GM12872 (cell line): ENCODE measurements around the gene EMP1.

Experiments
- TF ChIP-seq, protein P1 (sequence below): IDR thresholded peaks from 3 replicates; pipeline ENCODE4 v1.5.1; 2011; ENCODE audit warnings: low read depth, mild to moderate bottlenecking, low read length, moderate library complexity; ENCODE audit not compliant: insufficient read depth

Gene EMP1

DNA sequence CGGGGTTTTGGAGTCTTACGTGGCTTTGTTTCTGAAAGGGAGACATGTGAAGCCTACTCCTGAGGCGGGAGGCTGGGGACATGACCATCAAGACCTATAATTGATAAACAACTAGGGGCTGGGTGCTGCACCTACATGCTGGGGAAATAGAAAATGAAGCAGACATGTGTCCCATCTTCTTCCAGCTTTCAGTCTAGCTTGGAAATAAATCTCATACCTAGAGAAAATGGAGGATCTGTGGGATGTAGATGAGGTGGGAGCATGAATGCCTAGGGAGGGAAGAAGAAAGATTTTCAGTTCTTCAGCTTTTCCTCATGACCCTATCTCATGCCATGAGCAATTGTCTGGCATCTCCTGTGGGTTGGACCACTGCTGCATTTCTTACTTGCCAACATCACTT is 22.1 kb downstream of the EMP1 start:
- TF ChIP-seq, protein P1, sequence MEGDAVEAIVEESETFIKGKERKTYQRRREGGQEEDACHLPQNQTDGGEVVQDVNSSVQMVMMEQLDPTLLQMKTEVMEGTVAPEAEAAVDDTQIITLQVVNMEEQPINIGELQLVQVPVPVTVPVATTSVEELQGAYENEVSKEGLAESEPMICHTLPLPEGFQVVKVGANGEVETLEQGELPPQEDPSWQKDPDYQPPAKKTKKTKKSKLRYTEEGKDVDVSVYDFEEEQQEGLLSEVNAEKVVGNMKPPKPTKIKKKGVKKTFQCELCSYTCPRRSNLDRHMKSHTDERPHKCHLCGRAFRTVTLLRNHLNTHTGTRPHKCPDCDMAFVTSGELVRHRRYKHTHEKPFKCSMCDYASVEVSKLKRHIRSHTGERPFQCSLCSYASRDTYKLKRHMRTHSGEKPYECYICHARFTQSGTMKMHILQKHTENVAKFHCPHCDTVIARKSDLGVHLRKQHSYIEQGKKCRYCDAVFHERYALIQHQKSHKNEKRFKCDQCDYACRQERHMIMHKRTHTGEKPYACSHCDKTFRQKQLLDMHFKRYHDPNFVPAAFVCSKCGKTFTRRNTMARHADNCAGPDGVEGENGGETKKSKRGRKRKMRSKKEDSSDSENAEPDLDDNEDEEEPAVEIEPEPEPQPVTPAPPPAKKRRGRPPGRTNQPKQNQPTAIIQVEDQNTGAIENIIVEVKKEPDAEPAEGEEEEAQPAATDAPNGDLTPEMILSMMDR: no peak

DNA sequence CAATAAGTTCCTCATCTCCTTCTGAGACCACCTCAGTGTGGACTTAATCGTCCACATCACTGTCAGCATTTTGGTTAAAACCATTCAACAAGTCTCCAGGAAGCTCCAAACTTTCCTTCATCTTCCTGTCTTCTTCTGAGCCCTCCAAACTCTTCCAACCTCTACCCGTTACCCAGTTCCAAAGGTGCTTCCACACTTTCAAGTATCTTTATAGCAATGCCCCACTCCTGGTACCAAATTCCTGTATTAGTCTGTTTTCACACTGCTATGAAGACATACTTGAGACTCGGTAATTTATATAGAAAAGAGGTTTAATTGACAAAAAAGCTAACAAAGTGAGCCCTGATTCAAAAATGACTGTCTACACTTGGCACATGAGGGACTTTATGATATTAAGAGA is 22.8 kb downstream of the EMP1 start:
- TF ChIP-seq, protein P1: no peak

DNA sequence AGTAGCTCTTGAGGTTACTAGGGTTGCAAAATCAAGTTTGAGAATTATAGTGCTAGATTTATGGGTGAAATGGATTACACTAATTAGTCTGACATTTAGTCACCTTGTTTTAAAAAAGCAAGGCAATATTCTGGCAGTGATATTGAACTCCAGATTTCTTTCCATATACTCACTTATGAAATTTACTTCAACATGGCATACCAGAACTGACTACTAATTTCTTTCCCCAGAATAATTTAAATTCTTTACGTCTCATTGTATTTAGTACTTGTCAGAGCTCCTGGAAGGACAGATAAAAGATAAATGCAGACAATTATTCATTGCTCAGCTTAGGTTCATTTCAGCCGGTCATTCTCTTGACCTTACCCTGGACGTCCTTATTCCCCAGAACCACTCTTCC is 24.3 kb downstream of the EMP1 start:
- TF ChIP-seq, protein P1: no peak

- TF ChIP-seq, protein P1: no peak
These were observed 25.6 kb downstream of the EMP1 start for GRCh38 chr12:13222076-13222475.

GRCh38 chr12:13223179-13223804 is 26.8 kb downstream of the EMP1 start:
- TF ChIP-seq, protein P1: no peak

DNA sequence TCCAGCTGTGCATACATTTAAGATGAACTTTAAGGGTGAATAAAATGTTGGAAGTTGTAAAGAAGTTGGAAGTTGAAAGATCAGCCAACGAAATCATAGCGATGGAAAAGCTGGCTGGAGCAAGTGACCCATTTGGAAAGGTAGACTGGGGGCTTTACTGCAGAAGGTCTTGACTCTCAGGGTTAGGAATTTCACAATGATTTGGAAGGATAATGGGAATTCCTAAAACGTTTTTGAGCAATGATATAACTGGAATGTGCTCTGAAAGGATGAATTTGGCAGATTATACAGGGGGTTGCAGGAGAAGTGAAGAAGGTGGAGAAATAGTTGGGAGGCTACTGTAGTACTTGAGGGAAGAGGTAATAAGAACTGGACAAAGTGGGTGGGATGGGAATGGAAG is 27.4 kb downstream of the EMP1 start:
- TF ChIP-seq, protein P1: no peak

GRCh38 chr12:13227191-13227590 is 30.7 kb downstream of the EMP1 start:
- TF ChIP-seq, protein P1: no peak

GRCh38 chr12:13228579-13228978 is 32.1 kb downstream of the EMP1 start:
- TF ChIP-seq, protein P1: no peak
